Measurements from ENCODE around the gene MYO19.
"Not testable (repeated sequence)": the region's sequence is repeated elsewhere in the genome, so short reads cannot be mapped to it uniquely, and the experiment has no call there.

MYO19 gene

DNA sequence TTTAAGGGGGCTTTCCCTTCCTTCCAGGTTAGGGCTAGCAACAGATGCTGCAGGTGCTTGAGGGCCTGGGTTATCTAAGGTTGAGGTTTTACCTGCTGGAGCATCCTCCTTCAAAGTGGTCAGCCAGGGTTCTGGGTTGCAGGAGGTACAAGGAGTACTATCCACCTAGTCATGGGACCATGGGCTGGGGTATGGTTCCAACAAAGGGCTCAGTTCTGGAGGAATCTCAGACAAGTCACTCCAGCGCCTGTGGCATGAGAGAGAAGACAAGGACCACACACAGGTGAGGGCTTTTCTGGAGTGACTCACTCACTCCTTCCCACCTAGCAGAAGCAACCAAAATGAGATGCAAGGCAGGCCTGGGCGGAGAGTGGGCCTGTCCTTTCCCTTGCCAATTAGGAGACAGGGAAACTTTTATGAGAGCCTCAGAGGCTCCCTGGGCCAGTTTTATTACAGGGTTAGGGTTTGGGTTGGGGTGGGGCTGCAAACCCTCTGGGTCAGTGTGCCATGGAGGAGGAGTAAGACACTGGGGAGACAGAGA is 2.2 kb downstream of the MYO19 start:
- no peak for DNase-seq (ENCODE audit: low spot score)
- no peak for FAIRE-seq

DNA sequence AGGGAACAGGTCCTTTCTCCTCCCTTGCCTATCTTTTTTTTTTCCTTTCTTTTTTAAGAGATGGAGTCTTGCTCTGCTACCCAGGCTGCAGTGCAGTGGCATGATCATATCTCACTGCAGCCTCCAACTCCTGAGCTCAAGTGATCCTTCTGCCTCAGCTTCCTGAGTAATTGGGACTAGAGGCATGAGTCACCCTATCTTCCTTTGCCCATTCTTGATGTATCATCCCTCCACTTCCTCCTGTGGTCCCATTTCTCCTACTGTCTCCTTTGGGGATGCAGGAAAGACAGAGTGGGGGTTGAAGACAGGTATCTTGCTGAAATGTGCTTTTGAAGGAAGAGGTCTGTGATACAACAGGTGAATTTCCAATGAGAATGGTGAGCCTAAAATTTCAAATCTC is 5.5 kb downstream of the MYO19 start:
- DNase-seq (ENCODE audit: low spot score) (peak; percentile 71), FAIRE-seq (no peak)

DNA sequence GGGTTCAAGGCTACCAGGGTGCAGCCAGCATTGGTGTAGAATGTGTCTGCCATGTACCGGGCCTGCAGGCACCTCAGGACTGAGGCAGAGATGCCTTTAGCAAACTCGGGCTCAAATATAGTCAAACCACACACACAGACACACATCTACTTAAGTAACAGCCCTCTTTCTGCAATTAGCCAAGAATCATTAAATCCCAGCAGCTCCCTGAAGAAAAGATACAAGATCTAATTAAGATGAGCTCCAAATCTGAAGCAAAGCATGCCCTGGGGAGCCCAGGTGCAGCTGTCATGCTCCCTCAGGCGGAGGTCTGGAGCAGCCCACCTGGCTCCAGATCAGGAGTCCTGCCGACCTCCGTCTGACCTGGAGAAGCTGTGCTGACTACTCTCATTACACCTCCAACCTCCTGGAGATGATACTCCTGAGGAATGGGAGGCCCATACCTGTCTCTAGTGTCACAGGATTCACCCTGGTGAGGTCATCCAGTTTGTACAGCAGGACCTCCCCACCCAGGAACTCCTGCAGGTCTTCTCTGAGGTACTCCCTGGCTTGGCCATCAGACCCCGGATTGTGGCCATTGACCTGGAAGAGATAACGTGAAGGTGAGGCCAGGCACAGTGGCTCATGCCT is 6.9 kb downstream of the MYO19 start:
- FAIRE-seq: no peak

DNA sequence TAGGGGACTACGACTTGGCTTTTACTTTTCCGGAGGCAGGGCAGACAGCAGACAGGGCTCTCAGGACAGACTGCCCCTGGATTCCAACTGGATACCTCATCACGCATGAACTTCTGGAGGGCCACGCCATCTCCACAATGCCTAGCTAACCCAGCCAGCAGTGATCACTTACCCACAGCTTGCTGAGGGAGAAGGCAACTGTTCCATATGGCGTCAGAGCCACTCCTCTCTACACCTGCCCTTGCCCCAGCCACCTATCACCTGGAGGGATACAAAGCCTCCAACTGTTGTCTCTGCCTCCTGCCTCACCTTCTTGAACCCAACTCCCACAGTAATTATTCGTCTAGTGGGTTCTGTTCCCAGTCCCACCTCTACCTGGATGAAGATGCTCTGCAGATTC is 8.8 kb downstream of the MYO19 start:
- FAIRE-seq: no peak
- no peak for DNase-seq (ENCODE audit: low spot score)

More for the DNA sequence above, 6.9 kb downstream of the MYO19 start:
- DNase-seq (ENCODE audit: low spot score): no peak

DNA sequence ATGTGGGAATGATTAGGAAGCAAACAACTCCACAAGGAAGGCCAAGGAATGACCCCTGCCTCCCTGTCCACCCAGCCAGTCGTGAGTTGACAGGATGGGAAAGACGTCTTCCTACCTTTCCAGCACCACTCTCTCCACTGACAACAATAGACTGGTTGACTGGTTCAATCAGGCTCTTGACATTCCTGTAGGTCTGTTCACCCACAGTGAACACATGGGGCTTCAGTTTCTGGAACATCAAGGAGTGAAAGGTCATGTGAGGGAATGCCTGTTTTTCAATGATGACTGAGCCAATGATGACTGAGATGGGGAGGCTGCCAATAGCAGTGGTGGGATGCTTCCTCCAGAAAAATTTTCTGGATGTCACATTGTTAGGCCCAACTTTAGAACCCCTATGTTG is 9.6 kb downstream of the MYO19 start:
- no peak for FAIRE-seq
- DNase-seq (ENCODE audit: low spot score): no peak

DNA sequence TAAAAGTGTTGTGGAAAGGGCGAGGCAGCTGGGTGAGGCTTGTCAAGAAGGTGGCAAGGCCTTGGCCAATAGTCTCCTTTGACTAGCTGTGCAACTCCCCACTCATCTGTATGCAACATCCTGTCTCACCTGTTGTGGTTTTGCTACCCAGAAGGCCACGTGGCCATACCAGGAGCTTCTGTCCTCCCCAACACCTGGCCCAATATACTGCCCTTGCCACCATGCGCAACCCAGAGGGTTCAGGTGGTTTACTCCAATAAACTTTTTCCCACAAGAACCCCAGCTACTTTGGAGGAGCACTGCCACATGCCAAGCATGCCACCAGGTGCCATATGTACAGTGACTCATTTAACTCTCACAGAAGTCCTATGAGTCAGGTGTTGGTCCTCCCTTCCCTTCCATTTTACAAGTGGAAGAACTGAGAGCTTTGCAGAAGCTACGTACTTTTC is 10.2 kb downstream of the MYO19 start:
- peak; percentile 14 for DNase-seq (ENCODE audit: low spot score)
- no peak for FAIRE-seq

DNA sequence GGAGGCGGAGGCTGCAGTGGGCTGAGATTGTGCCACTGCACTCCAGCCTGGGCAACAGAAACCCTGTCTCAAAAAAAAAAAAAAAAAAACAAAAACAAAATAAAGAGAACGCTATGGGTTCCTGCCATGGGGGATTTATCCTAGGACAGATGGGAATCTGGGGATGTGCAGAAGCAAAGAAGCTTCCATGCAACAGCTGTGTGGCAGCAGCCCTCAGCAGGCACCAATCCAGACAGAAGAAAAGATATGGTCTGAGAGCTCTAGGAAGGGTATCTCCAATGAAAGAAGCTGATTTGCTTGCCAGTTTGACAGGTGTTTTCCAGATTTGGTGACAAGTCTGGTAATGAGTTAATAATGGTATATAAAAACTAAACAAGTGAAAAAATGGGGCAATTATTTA is 11.6 kb downstream of the MYO19 start:
- DNase-seq (ENCODE audit: low spot score) (no peak), FAIRE-seq (no peak)

DNA sequence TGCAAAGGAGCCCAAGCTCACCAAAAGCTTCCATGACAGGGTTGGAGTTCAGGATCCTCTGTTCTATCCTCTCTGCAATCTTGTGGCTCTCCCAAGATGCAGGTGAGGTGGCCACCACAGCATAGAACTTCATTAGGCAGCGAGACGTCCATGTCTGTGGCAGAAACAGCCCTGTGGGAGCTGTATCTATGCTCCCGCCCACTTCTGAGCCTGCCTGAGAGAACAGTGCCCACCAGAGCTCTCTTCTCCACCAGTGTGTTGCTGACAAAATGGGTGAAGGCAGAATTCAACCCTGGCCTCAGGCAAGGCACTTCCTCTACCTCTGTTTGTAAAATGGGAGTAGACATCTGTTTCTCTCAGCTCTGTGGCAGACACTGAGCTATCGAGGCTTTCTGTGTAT is 18.8 kb downstream of the MYO19 start:
- FAIRE-seq (no peak), DNase-seq (ENCODE audit: low spot score) (no peak)

DNA sequence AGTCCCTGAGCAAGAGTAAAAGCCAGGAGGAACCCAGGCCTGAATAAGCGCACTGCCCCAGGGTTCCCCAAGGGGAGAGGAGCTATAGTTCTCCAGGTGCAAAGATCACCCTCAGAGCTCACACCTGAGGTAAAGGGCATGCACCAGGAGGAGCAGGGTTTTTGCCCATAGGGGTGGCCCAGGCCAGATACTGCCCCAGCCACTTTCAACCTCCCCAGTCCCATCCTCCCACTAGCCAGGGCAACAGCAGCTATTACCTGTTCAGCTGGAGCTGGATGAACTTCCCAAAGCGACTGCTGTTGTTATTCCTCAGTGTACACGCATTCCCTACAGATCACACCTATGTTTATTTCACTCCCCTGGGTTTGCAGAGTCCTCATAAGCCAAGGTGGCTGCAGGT is 19.8 kb downstream of the MYO19 start:
- DNase-seq (ENCODE audit: low spot score) (no peak), FAIRE-seq (no peak)

DNA sequence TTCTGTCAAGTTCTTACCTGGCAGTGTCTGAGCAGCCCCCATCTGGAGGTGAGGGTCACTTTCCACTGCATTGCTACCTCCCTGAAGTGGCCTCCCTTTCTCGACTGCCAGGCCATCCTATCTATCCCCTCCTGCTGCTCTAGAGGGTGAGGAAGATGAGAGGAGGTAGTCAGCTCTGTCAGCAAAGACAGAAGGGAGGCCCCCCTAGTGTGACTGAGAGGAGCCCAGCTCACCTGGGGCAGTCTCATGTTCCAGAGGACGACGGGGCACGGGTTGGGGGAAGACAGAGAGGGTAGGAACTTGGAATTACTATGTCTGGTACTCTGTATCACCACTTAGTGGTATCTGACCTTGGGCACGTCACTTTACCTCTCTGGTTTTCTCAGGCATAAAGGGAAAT is 22.0 kb downstream of the MYO19 start:
- DNase-seq (ENCODE audit: low spot score) (no peak), FAIRE-seq (no peak)

DNA sequence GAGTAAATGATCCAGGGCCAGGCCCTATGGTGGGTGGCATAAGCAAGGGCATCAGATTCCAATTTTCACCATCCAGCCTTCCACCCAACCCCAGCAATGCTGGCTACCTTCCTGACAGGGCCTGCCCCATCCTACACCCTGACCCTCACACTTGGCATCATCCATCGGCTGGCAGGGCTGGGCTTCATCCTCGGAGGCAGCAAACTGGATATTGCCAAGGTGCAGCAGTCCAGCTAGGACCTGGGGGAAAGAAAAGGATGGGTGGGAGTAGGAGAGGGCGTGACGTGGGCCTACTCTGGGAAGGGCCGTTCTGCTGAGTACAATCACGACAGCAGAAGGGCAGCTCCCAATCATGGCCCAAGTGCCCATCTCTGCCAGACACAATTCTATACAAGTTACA is 23.5 kb downstream of the MYO19 start:
- DNase-seq (ENCODE audit: low spot score) (no peak), FAIRE-seq (no peak)

DNA sequence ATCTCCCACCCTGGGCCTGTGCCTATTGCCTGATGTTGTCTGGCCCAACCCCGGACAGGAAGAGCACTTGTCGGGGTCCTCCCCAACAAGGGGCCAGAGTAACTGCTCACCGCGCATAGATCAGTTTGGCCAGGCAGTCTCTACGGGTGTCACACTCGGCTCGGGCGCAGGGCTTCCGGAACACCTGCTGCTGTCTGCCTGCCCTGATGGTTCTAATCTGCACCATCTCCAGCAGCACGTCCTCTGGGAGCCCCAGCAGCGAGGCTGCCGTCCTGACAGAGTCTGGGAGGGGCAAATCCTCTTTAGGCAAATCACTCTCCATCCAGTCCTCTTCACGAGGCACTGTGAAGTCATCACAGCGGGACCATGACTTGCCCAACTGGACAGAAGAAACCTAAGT is 24.0 kb downstream of the MYO19 start:
- no peak for DNase-seq (ENCODE audit: low spot score)
- FAIRE-seq: no peak

DNA sequence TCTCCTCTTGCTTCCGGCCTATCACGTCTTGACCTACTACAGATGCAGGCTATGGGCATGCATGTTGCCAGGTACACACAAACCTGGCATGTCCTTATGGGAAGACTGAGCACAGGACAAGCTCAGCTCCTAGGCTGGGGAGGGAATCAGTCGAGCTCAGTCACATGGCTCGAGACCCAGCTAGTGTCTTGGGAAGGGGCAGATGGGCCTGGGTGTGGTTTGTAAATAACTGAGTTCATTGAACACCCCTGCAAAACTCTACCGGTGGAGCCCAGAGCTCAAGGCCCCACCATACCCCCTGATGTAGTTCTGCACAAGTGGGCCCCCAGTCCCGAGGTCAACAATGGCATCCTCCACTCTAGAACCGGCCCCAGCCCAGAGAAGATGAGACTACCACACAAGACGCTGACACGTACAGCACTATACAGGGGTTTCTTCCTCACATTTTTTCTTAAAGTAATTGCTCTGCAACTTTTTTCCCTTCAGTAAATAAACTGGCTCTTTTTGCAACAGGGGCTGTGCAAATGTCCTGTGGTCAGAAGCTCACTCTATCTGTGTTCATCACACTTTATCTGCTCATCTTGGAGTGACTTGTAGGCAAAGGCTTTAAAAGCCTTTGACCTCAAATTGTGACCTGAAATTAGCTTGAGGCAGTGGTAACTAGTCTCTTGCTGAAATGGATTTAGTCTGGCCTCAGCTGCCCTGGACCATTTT is 25.2 kb downstream of the MYO19 start:
- no peak for DNase-seq (ENCODE audit: low spot score)
- no peak for FAIRE-seq

DNA sequence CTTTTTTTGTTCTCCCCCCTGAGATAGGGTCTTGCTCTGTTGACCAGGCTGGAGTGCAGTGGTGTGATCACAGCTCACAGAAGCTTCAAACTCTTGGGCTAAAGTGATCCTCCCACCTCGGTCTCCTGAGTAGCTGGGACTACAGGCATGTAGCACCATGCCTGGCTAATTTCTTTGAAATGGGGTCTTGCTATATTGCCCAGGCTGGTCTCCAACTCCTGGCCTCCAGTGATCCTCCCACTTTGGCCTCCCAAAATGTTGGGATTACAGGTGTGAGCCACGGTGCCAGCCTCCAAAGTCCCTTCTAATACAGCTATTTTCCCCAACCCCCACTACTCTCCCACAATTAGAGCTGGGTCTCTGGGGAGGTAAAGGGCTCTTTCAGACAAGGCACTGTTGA is 26.2 kb downstream of the MYO19 start:
- FAIRE-seq; DNase-seq (ENCODE audit: low spot score): not testable (repeated sequence)

DNA sequence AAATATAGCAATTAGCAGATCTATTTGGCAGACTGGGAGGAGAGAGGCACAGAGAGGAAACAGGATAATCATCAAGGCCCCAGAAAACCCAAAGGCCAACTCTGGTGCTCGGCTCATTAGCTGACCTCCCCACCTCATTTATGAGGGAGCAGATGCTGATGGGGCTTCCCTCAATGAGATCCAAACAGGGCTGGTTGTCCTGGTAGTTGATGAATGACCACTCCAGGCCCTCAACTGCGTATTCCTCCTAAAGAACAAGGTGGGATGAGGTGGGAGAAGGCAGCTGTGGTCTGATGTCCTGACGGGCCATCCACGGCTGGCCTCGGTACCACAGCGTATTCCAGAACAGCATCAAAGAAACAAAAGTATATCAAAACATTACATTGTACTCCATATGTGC is 27.4 kb downstream of the MYO19 start:
- FAIRE-seq (no peak), DNase-seq (ENCODE audit: low spot score) (no peak)

DNA sequence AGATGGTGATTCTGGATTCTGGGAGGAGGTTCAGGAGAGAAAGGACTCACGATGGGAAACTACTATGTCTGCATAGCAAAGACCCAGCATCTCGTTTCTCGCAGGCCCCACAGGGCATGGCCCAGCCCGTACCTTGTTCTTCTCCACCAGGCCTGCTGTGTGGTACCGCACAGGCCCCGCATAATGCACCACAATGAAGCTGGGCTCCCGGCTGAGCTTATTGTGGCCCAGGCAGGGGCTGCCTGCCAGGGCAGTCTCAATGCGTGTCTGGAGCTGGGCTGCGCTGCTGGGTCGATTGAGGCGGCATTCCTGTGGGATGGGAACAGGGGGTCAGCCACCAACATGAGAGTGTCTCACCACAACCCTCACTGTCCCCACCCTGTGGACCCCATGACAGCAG is 27.8 kb downstream of the MYO19 start:
- DNase-seq (ENCODE audit: low spot score) (no peak), FAIRE-seq (no peak)

DNA sequence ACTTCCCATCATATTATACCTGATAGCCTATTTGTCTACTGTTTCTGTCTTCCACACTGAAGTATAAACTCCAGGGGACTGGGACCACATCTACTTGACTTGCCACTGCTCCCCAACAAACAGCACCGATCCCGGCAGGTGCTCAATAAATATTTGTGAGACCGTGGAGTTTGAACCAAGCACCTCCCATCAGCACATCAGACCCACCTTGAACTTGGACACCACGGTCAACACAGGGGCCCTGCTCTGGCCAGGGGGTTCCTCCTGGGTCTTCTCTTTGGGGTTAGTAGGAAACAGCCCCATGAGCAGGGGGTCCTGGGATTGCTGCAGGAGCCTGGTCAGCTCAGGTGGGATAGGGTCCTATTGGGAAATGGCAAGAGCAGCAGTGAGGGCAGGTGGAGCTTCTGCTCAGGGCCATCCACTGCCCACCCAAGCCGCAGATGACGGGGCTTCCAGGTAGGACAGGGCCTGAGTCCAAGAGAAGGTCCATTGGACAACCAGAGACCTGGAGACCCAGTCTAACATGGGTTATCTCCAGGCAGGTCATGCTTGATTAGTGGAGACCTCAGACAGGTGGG is 28.3 kb downstream of the MYO19 start:
- DNase-seq (ENCODE audit: low spot score) (no peak), FAIRE-seq (no peak)

DNA sequence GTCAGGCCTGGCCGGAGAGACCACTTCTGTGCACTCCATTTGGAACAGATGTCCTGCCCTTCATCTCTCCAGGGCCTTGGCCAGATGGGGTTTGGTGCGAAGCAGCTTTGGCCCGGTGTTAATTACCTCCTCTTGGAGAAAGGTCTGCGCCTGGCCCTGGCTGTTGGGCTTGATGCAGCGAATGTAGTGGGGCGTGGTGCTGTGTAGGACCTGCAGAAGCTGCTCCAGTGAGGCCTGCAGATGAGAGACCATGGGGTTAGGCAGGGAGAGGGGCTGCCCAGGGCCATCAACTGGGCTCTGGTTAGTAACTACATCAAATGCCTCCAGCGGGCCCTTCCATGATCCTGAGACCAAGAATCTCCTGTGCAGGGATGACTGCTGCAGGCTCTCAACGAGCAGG is 29.5 kb downstream of the MYO19 start:
- DNase-seq (ENCODE audit: low spot score) (no peak), FAIRE-seq (no peak)

DNA sequence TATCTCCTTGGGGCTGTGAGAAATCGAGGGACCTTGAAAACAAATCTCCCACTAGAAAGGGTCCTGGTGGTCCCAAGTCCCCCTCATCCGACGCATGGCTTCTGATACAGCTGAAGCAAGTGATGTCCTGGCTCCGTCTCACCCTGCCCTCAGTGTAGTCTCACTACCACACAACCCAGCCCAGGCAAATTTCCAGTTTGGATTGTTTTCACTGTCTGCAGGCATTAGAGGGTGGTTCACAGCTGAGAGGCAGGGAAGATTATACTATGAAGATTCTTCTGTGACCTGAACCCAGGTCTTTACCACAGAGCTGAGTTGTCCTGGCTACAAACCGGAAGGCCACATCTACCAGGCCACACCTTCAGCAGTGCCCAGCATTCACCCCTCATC is 30.5 kb downstream of the MYO19 start:
- FAIRE-seq (no peak), DNase-seq (ENCODE audit: low spot score) (no peak)

DNA sequence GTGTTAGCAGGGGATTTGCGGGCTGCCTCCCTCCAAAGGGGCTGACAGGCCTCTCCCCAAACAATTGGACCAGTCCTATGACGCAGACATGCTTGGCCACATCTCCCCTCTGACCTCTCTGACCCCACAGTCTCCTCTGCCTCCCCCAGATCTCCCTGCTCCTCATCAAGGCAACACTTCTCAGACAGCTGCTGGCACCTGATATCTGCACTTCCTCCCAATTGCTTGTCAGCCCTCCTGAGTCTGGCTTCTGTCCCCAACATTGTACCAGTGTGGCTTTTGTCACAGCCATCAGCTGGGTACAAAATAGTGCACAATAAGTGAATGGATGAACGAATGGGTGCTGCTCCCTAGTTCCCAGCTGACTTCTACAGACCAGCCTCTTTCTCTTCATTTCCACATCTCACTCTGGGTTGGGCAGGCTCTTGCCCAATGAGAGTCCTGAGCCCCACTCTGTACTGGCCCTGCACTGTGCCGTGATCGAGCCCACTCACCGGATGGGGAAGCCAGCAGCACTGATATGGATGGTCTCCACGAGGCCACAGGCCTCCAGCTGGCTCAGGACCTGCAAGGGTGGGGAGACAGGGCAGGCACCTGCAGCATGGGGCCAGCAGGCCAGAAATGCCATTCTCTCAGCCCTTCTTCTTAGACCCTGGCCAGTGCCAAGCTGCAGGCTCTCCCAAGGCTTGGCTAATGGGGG is 31.1 kb downstream of the MYO19 start:
- DNase-seq (ENCODE audit: low spot score): no peak

DNA sequence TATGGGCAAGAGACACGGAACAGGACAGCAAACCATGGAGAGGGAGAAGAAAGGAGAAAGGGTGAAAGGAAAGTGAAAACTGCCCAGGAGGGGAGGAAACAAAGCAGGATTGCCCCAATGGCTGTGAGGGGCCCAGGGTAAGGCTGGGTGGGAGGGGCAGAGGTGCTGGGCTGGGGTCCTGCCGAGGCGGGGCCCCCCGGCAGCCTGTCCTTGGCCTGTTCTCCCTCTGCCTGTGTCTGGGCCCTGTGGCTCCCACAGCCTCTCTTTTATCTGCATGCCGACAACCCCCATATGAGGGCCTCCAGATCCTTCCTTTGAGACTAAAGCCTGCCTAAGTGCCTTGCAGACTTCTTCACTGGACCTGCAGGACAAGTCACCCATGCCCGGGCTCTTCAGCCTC is 32.7 kb downstream of the MYO19 start:
- no peak for FAIRE-seq
- no peak for DNase-seq (ENCODE audit: low spot score)

More for the DNA sequence above, 31.1 kb downstream of the MYO19 start:
- no peak for FAIRE-seq

DNA sequence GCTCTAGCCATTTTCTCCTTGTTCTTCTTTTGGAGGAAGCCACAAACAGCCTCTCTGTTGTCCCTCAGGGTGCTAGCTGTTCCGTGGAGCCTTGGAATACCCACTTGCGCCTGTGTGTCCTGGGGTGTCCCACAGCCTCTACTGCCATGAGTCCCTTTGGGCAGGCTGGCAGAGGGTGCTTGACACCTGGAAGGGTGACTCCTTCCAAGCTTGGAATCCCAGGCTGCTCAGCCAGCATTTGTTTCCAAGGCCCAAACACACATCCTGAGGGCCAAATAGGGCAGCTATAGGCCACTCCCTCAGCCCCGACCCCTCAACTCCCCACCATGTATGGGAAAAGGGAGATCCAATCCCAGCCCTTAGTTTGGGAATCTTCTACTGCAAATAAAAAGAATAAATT is 33.3 kb downstream of the MYO19 start:
- no peak for FAIRE-seq

More for the DNA sequence above, 33.3 kb downstream of the MYO19 start:
- no peak for DNase-seq (ENCODE audit: low spot score)
